ENCODE measurements around the gene DCLK1.

The DCLK1 gene

DNA sequence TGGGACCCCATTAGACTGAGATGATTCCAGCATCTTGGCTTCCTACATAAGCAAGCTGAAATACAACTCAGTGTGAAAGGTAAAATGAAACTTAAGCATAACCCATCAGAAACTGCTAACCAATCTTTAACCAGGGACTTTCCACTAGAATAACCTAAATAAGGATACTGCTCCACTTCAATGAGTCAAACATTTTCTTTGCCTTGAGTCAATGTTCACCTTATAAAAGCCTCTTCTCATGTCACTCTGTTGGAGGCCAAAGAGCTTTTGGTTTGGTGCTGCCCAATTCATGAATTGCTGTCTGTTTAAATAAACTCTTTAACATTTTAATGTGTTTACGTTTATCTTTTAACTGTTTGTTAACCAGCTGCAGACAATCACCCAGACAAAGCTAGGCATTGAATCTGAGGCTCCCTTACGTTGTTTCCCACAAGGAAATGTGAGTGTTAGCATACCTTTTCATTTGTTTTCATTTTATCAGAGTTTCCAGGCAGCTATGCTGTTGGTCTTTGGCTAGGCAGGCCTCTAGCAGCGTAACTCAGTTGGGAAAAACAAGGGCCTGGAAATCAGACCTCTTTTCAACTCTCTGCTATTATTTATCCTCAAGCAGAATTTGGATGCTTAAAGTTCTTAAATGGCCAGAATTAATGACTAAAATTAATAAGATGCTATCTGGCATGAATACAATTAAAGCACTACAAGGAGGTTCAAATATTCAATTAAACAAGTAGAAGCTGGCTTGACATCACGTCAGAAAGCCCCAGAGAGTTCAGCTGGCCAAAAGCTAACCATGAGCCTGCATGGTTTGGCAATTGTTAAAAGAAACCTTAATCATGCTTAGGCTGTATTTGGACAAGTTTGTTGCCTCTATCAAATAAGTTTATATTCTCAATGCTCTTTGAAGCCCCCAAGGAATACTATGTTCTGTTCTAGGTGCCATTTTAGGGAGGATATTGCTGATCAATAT, 200.2 kb downstream of the DCLK1 start:
- no peak for DNase-seq

- peak; percentile 7 for DNase-seq
Observed at GRCh38 chr13:35927567-35928021, 203.6 kb downstream of the DCLK1 start.

DNA sequence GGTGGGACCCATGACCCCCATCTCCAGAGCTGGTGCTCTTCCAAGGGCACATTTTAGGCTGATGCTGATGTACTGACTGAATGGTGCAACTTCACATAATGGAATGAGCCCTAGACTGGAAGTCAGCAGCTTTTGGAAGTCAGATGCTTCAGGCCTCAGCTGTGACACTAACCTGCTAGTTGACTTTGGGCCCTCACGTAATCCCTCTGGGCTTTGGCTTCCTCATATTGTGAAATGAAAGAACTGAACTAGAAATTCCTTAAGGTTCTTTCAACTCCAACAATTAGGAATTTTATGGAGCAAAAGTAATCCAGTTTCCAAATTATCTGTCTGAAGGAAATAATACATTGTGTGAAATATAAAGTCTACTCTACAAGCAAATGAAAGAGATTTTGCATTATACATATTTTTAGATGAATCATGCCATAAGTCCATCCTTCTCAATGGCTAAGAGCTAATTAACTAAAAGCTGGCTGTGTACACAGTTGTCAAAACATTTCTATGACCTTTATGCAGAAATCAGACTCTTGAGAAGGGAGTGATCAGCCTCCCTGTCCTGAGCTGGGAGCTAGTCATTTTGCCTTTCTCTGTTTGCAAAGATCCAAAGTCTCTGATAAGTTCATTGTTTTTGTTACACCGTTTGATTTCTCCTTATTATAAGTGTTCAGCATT, 204.2 kb downstream of the DCLK1 start:
- no peak for DNase-seq

GRCh38 chr13:35925669-35926068, 205.5 kb downstream of the DCLK1 start:
- no peak for DNase-seq

GRCh38 chr13:35923347-35923746, 207.8 kb downstream of the DCLK1 start:
- DNase-seq = no peak

DNA sequence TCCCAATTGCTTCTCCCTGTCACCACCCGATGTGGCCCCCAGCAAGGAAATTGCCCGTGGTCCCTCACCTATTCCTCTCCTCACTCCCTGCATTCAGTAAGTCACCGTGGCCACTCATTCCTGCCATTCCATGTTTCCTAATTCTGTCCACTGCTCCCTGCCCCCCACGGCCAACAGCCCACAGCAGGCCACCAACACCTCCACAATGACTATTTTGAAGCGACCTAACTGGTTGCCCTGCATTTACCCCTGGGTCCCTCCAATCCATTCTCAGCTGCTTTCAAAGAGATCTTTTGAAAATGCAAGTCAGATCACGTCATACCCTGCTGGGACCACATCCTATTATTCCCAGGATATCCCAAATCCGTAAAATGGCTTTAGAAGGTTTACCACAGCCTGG, 210.4 kb downstream of the DCLK1 start:
- DNase-seq = no peak

GRCh38 chr13:35917942-35918645, 213.1 kb downstream of the DCLK1 start:
- DNase-seq = no peak

- DNase-seq = no peak
Observed at GRCh38 chr13:35917252-35917941, 213.8 kb downstream of the DCLK1 start.

GRCh38 chr13:35916146-35916545, 215.0 kb downstream of the DCLK1 start:
- no peak for DNase-seq

- DNase-seq = no peak
Observed at GRCh38 chr13:35914662-35915061, 216.5 kb downstream of the DCLK1 start.

GRCh38 chr13:35912841-35913240, 218.3 kb downstream of the DCLK1 start:
- DNase-seq = no peak

DNA sequence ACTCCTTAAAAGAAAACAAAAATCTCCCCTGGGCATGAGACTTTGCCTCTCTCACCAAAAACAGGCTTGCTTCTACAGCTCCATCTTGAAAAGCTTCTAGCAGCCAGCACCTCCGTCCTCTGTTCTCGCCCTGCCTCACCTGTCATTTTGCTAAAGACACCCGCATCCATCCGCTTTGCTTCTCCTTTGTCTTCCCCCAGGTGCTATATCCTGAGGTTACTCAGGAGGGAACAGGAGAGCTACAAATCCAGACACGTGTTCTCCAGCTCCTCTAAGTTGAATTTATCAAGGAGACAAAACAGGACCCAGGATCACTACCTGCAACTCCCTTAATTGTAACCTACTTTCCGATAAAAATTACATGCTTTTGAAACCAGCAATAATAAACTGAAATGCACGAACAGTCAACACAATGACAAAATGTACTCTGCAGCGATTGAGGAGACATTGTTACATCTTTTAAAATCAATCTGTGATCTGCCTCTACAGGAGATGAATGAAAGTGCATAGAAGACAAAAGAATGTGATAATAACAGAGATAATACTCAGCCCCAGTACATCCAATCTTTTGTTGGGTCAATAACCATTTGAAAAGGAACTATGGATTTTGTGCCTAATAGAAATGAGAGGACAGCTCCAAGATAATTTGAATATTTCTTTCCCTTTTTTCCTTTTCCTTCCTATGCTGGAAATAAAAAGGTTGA, 221.2 kb downstream of the DCLK1 start:
- DNase-seq = no peak

DNA sequence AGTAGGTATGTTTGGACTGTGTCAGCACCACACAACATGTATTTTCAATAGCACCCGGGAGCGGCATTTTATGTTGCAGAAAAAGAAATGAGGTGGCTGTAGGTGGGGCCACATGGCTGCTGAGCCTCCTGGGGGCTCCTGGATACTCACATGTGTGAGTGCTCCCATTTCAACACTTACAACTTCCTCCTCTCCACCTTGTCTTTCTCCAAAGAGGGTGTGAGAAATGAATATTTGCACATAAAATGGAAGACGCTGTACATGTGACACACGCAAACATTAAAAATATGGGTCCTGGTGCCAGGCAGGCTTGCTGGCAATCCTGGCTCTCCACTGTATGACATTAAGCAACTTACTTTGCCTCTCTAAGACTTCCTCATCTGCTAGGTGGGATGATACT, 222.1 kb downstream of the DCLK1 start:
- no peak for DNase-seq

- DNase-seq = no peak
Observed at GRCh38 chr13:35908226-35908625, 223.0 kb downstream of the DCLK1 start.

DNA sequence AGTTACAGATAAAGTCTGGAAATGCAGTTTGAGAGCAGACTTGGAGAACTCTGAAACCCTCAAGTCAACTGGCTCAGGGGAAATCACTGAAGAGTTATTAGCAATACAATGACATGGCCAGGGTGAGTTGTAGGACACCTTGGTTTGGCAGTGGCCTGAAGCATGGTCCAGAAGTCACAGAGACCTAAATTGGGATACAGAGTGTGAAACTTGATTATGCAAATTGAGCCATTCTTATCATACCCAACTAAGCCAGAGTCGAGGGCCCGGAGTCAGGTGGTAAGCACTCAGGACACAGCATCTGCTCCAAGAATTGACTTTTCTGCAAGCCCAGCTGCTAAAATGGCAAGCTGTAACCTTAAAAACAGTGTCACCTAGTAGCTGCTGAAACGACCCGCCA, 224.5 kb downstream of the DCLK1 start:
- DNase-seq = no peak

DNA sequence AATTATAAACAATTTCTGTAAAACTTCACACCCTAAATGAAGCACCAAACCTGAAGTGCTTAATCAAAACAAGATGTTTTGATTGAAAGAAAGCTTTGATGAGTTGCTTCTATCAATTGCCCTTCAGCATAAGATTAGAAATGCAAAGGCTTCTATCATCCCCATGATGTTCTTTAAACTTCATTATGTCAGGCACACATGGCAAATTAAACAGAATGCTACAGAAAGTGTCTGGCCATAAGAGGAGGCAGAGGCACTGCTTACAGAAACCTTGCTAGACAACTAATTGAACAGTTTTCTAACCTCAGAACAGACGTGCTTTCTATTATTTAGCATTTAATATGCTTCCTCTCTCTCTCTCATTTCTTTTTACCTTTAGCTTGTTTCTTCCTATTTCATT, 228.1 kb downstream of the DCLK1 start:
- DNase-seq = no peak

DNA sequence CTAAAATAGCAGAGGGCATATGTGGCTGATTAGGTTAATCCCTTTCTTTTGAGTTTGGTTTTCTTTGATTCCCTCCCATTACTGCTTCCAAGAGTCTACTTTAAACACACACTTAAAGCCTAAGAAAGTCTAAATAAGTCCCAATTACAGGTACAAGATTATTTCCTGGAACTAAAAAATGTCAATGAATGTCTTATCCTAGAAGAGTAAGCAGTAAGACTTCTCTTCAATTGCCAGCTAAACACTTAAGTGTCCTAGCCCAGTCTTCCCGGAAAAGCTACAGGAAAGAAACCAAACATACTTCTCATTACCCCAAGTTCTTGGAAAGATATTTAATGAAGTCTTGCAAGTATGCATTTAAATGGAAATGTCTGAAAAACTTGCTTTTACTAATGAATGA, 233.1 kb downstream of the DCLK1 start:
- no peak for DNase-seq

DNA sequence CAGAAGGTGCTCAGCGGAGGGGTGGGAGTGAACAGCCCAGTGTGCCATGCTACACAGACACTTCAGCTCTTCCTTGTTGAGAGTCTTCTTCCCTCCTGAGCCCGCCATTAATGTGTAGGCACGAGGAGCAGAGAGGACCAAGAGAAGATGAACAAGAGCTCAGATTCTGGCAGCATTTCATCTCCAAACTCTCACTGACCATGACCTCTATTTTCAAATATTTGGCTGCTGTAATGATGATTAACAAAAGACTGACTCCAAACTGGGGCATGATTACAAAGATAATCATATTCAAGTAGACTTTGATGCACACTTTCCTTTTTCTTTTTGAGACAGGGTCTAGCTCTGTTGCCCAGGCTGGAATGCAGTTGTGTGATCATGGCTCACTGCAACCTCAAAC, 236.5 kb downstream of the DCLK1 start:
- DNase-seq = no peak

DNA sequence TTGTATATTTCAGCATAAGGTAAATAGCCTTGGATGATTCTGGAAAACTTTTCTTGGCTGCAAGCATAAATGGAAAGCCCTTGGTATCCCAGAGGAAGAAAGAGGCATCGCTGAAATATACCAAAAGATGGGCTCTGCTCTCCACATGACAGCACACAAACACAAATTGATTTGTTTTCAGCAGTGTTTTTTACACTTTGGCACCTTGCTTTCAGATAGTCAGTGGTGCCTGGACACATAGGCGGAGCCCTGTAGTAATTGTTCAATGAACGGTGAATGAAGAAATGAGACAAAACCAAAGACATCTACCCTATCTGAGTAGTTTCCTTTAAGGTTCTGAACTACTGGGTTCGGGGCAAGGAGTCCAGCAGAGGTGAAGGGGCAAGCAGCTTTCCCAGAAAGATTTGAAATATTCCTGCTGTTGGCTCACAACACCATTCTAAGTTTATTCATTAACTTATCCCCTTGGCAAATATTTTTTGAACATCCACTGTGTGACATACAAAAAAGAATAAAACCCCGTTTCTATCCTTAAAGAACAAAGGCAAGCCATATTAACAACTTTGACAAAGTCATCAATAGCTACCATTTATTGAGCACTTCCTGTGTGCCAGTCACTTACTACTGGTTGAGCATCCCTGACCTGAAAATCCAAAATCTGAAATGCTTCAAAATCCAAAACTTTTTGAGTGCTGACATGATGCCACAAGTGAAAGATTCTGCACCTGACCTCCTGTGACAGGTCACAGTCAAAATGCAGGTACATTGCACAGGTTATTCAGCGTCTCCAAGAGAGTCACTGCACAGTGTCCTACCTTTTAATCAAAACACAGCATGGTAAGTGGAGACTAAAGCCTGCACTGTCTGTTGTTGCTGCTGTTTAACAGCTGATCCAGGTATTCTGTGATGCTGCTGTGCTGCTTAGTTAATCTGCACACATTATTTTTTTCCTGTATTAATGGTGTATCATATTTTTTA, 238.1 kb downstream of the DCLK1 start:
- DNase-seq = no peak

DNA sequence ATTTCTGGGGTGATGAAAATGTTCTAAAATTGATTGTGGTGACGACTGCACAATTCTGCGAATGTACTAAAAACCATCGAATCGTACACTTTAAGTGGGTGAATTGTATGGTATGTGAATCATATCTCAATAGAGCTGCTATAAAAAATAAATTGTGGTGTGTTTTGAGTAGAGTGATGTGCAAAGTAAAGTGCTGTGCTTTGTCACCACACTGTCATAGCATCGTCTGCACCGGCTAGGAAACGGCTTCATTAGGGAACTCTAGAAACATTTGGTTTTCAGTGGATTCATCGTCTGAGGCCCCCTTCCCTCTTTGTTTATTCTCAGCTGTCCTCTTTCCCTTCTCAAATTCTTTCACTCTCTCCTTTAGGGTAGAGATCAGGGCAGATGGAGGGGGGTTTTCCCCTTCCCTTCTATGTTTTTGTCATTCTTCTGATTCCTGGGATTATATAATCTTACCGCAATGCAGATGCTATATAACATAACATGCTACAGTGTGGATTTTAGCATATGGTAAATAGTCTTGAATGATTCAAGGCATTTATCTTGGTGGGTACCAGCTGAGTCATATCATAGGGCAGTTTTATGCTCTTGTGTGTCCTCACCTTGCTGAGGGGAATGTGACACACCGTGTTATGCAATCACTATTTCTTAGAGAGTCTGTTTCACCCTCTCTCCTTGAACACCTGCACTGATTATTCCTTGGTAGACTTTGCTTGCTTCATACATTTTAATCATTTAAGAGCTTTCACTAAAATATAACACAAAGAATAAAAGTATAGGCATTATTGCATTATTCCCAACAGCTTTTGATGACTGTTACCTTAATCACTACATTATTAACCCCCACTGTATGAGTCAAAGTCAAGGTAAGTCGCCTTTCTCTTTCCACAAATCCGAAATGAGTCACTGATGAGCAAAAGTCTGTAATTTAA, 239.4 kb downstream of the DCLK1 start:
- DNase-seq = no peak
